Skeletal muscle tissue (tissue), 4 donors: ENCODE data around the gene STAMBP. TPM values are rescaled to one million over a fixed set of nuclear protein-coding genes. Genes with fewer than 3 reads are reported as not detected.

Experiments
- H3K27ac ChIP-seq: one replicate; pipeline ENCODE4 v1.7.0; 2013; ENCODE audit warnings: mild to moderate bottlenecking, low read depth, low read length, inconsistent platforms
- H3K27me3 ChIP-seq, 3 donors: one replicate each; pipeline ENCODE4 v1.7.0; 2013; ENCODE audit warnings: low read length in 3 of 3; ENCODE audit not compliant: control insufficient read depth in 3 of 3, insufficient read depth in 3 of 3
- H3K36me3 ChIP-seq, 3 donors: one replicate each; pipeline ENCODE4 v1.7.0; 2013; ENCODE audit warnings: low read length in 3 of 3; ENCODE audit not compliant: control insufficient read depth in 3 of 3, insufficient read depth in 3 of 3
- H3K4me1 ChIP-seq, 3 donors: one replicate each; pipeline ENCODE4 v1.7.0; 2013; ENCODE audit warnings: low read length in 3 of 3, mild to moderate bottlenecking in 3 of 3; ENCODE audit not compliant: control insufficient read depth in 3 of 3, insufficient read depth in 3 of 3
- H3K4me3 ChIP-seq, 3 donors: one replicate each; pipeline ENCODE4 v1.7.0; 2013; ENCODE audit warnings: low read length in 3 of 3
- H3K9ac ChIP-seq, 3 donors: one replicate each; pipeline ENCODE4 v1.7.0; 2013; ENCODE audit warnings: low read length in 3 of 3, mild to moderate bottlenecking in 3 of 3, moderate library complexity in 2 of 3, low read depth in 1 of 3
- H3K9me3 ChIP-seq, 3 donors: one replicate each; pipeline ENCODE4 v1.7.0; 2013; ENCODE audit warnings: low read length in 3 of 3; ENCODE audit not compliant: control insufficient read depth in 3 of 3
- total RNA-seq: library from RNA; depleted of rRNA; stranded (reverse); fragments of >200 nt; gene quantifications from one replicate; pipeline ENCODE4 v1.2.3, GENCODE V29; 2014
- donor health status: Osteomylitis.

Gene STAMBP
- total RNA-seq, 1 donor from 2014 or later, result 12.0 TPM

DNA sequence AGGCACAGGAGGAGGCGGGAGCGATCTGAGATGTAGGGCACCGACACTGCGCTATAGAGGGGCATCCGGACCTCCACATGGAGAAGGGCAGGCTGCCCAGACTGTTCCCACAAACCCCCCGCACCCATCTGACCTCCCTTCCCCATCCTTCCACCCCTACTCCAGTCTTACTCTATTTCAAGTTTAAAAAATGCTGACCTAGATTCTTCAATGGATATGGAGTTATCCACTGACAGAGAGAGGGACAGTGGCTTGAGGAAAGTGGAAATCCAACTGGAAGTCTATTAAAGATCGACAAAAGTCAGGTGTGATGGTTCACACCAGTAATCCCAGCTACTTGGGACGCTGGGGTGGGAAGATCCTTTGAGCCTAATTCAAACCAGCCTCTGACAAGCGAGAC is 92.8 kb downstream of the STAMBP start:
- no peak overlapping the region for H3K4me3 ChIP-seq

DNA sequence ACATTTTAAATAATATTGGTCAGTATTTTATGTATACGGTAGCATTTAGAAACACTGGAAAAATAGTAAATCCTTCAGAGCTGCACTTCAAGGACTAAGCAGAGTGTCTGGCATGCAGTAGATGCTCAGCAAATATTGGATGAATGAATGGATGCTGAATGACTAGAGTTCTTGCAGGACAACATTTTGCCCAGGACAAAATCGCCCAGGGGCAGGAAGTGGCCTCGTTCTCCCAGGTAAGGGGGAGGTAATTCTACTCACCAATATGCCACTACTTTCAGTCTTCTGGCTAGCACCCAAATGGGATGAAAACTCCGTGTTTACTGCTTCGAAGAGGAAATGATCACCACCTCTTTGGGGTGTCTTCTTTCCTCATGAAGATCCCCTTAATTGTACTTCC is 93.9 kb downstream of the STAMBP start:
- Histone ChIP-seq H3K9me3 (no peaks in the 10 kb centered on the region), H3K27me3 (peaks cover 19 to 20% (median 19%) of the 10 kb centered on the region in 3 donors), H3K36me3 (no peaks in the 10 kb centered on the region), H3K27ac (no peak overlapping the region), H3K4me3 (no peak overlapping the region), H3K4me1 (peaks cover 3 to 11% (median 3%) of the 10 kb centered on the region in 3 donors), H3K9ac (no peak overlapping the region)

More for the DNA sequence above, 92.8 kb downstream of the STAMBP start:
- H3K9me3 ChIP-seq, result no peaks in the 10 kb centered on the region
- no peak overlapping the region for H3K9ac ChIP-seq
- no peaks in the 10 kb centered on the region for H3K36me3 ChIP-seq
- no peak overlapping the region for H3K27ac ChIP-seq
- H3K4me1 ChIP-seq, result peaks cover 0 to 5% (median 3%) of the 10 kb centered on the region in 3 donors
- peaks cover 19 to 22% (median 21%) of the 10 kb centered on the region in 3 donors for H3K27me3 ChIP-seq

Other genes starting within 250 kb of the STAMBP start
- gene NAT8, start 186.5 kb upstream of the STAMBP start, total RNA-seq, result not detected
- gene TPRKB, start 91.6 kb upstream of the STAMBP start, total RNA-seq, result 18.8 TPM
- gene DUSP11, start 48.9 kb upstream of the STAMBP start, total RNA-seq, result 28.2 TPM
- gene C2orf78, start 44.8 kb upstream of the STAMBP start, total RNA-seq, result not detected
- 1.6 TPM for gene ACTG2, start 64.0 kb downstream of the STAMBP start, total RNA-seq
- gene DGUOK, start 97.9 kb downstream of the STAMBP start, total RNA-seq, result 32.4 TPM
- gene TET3, start 155.9 kb downstream of the STAMBP start, total RNA-seq, result 6.8 TPM